K562 (cell line): ENCODE results near the gene APOM. TPM values are rescaled to one million over a fixed set of nuclear protein-coding genes. Genes with fewer than 3 reads are reported as not detected.

ENCODE experiments used
- ELF1 ChIP-seq: fragments of 200-800 bp; sonication (Bioruptor generic); IDR thresholded peaks from 2 replicates; pipeline ENCODE4 v1.6.1; 2016; ENCODE audit warnings: missing genetic modification characterization, missing compliant biosample characterization
- ERF ChIP-seq: fragments of 450-650 bp; formaldehyde crosslinking; IDR thresholded peaks from 2 replicates; pipeline ENCODE4 v1.4.0; 2020; ENCODE audit warnings: mild to moderate bottlenecking, mixed read lengths
- FOXM1 ChIP-seq, 2 experiments: fragments of 450-650 bp in 1 of 2; sonication (generic) in 1 of 2; formaldehyde crosslinking in 1 of 2; IDR thresholded peaks; 2 replicates each; pipeline versions ENCODE4 v1.6.1 to v1.9.0; 2017 to 2022; ENCODE audit warnings: low read depth in 2 of 2, mild to moderate bottlenecking in 2 of 2, missing genetic modification reagents in 1 of 2, moderate library complexity in 1 of 2
- GTF2E2 ChIP-seq: fragments of 200-800 bp; sonication (Bioruptor generic); IDR thresholded peaks from 2 replicates; pipeline ENCODE4 v1.6.1; 2016; ENCODE audit warnings: missing genetic modification characterization, missing compliant biosample characterization
- HNRNPL ChIP-seq: fragments of 200-400 bp; formaldehyde crosslinking; IDR thresholded peaks from 2 replicates; pipeline ENCODE4 v1.6.1; 2017; ENCODE audit warnings: low read depth, mild to moderate bottlenecking, low read length
- JUNB ChIP-seq: fragments of 450-650 bp; formaldehyde crosslinking; conservative IDR thresholded peaks from 2 replicates; pipeline ENCODE4 v1.4.0; 2020; ENCODE audit warnings: mild to moderate bottlenecking
- JUND ChIP-seq, 2 experiments: IDR thresholded peaks; 2 replicates in 1 of 2; 3 replicates in 1 of 2; pipeline ENCODE4 v1.6.1; 2011; ENCODE audit warnings: borderline replicate concordance in 2 of 2, low read depth in 2 of 2, low read length in 2 of 2, improper control_type of control experiment in 1 of 2, missing biosample characterization in 1 of 2, missing genetic modification characterization in 1 of 2, missing genetic modification reagents in 1 of 2
- KDM4B ChIP-seq, 2 experiments: fragments of 450-650 bp in 1 of 2; sonication (generic) in 1 of 2; IDR thresholded peaks; 2 replicates each; pipeline ENCODE4 v1.6.1; 2016 to 2017; ENCODE audit warnings: borderline replicate concordance in 2 of 2, antibody characterized with exemption in 1 of 2, low read depth in 1 of 2, mild to moderate bottlenecking in 1 of 2
- POLR3G ChIP-seq: IDR thresholded peaks from 2 replicates; pipeline ENCODE4 v1.6.1; 2011; ENCODE audit not compliant: insufficient read length, insufficient replicate concordance; ENCODE audit errors: extremely low read depth
- RNF2 ChIP-seq: sonication (generic); IDR thresholded peaks from 2 replicates; pipeline ENCODE4 v1.6.1; 2016
- XRCC4 ChIP-seq: IDR thresholded peaks from one replicate; pipeline ENCODE4 v1.6.1; 2011; ENCODE audit not compliant: insufficient read depth, insufficient read length; ENCODE audit errors: extremely low read depth
- polyA plus RNA-seq, 8 experiments: library from polyadenylated mRNA; depleted of rRNA in 4 of 8; stranded (reverse) in 5 of 8; unstranded in 3 of 8; fragments of >200 nt; fragmentation: Nextera tagmentation in 2 of 8; fragmentation: Illumina TruSeq in 1 of 8; extraction: Ambion mirVana in 2 of 8; extraction: Trizol in 1 of 8; gene quantifications; 2 replicates each; pipeline versions ENCODE4 v1.2.1 to v1.2.3, GENCODE V29; 2011 to 2014; ENCODE audit warnings: inconsistent platforms in 1 of 8, missing spikeins in 1 of 8
- total RNA-seq, 7 experiments: library from RNA; depleted of rRNA in 6 of 7; stranded (reverse); fragments of >200 nt in 6 of 7; fragmentation: Illumina TruSeq in 2 of 7; extraction: Trizol in 2 of 7; gene quantifications; 2 replicates each; pipeline versions ENCODE4 v1.2.1 to v1.2.3, GENCODE V29; 2011 to 2021; ENCODE audit warnings: low replicate concordance in 1 of 7
- TF ChIP-seq, protein P1 (sequence below): sonication (generic); formaldehyde crosslinking; IDR thresholded peaks from 2 replicates; pipeline ENCODE4 v1.8.0; 2022; ENCODE audit warnings: mild to moderate bottlenecking, missing genetic modification reagents
- TF ChIP-seq, protein P2 (sequence below): fragments of 250-450 bp; sonication (Bioruptor Pico); IDR thresholded peaks from 2 replicates; pipeline ENCODE4 v1.9.0; 2021; ENCODE audit warnings: mild to moderate bottlenecking, inconsistent platforms
- TF ChIP-seq, protein P3 (sequence below): sonication (generic); formaldehyde crosslinking; IDR thresholded peaks from 2 replicates; pipeline ENCODE4 v1.8.0; 2022; ENCODE audit warnings: mild to moderate bottlenecking, missing genetic modification reagents

The APOM gene
- total and polyA plus RNA-seq, 9 of the 15 experiments (the other 6 are each of a cell fraction or from before 2014, with no cell fraction given), result 5.7 to 24.3 (median 10.4) TPM

DNA sequence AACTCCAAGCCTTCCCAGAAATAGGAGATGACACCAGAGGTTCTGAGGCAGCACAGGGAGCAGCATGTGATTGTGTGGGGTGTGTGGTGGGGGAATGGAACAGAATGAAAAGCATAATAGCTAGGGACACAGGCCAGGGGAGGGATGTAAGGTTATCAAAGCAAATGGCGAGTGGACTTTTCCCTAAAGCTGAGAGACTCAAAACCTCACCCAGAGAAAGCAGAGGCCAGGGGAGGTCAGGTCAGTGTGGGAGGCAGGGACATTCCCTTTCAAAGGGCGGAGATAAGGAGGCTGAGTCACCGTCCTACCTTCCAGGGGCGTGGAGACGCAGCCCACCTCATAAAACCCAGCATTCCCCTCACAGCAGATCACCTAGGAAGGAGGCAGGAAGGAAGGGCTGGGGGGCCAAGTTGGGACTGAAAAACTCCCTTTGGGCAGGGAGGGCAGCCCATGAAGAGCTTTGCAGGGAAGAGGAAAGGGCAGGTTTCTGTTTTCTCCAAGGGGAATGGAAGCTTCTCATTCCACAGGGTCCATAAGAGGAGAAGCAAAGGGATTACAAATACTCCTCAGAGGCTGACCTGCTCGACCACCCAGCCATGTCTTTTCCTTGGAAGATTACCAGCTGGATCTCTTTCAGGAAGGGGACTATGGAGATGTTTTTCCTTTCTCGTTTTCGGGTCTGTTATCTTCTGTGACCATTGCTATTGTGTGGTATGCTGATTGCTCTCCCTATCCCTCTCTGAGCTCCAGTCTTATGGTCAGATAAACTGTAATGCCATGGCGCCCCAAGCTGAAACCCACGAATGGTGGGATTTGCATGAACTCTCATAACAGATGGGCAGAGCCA, 34.8 kb downstream of the APOM start (continued):
- peak; percentile 100 for TF ChIP-seq JUND (IDR thresholded peaks at IDR 0.05; ENCODE audit: borderline replicate concordance, low read depth, low read length)
- TF ChIP-seq JUND (tag; IDR thresholded peaks at IDR 0.05; ENCODE audit: borderline replicate concordance, low read depth, low read length), result peak; percentile 99; the same call in 2 of the 3 replicates
- TF ChIP-seq KDM4B (IDR thresholded peaks at IDR 0.05; ENCODE audit: borderline replicate concordance in 2 of 2, low read depth in 1 of 2), result peak in 1 of 2 experiments; percentile 54; a peak in 1 of 4 replicates
- peak; percentile 35; the same call in 1 of the 2 replicates for TF ChIP-seq HNRNPL
- no peak for TF ChIP-seq ERF (CRISPR knock-in tag)
- peak; percentile 89 for TF ChIP-seq JUNB (CRISPR knock-in tag)
- TF ChIP-seq, protein P1, sequence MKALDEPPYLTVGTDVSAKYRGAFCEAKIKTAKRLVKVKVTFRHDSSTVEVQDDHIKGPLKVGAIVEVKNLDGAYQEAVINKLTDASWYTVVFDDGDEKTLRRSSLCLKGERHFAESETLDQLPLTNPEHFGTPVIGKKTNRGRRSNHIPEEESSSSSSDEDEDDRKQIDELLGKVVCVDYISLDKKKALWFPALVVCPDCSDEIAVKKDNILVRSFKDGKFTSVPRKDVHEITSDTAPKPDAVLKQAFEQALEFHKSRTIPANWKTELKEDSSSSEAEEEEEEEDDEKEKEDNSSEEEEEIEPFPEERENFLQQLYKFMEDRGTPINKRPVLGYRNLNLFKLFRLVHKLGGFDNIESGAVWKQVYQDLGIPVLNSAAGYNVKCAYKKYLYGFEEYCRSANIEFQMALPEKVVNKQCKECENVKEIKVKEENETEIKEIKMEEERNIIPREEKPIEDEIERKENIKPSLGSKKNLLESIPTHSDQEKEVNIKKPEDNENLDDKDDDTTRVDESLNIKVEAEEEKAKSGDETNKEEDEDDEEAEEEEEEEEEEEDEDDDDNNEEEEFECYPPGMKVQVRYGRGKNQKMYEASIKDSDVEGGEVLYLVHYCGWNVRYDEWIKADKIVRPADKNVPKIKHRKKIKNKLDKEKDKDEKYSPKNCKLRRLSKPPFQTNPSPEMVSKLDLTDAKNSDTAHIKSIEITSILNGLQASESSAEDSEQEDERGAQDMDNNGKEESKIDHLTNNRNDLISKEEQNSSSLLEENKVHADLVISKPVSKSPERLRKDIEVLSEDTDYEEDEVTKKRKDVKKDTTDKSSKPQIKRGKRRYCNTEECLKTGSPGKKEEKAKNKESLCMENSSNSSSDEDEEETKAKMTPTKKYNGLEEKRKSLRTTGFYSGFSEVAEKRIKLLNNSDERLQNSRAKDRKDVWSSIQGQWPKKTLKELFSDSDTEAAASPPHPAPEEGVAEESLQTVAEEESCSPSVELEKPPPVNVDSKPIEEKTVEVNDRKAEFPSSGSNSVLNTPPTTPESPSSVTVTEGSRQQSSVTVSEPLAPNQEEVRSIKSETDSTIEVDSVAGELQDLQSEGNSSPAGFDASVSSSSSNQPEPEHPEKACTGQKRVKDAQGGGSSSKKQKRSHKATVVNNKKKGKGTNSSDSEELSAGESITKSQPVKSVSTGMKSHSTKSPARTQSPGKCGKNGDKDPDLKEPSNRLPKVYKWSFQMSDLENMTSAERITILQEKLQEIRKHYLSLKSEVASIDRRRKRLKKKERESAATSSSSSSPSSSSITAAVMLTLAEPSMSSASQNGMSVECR (CRISPR knock-in tag), result no peak
- peak; percentile 65 for TF ChIP-seq FOXM1 (IDR thresholded peaks at IDR 0.05; ENCODE audit: low read depth)
- no peak for TF ChIP-seq FOXM1 (CRISPR knock-in tag; IDR thresholded peaks at IDR 0.05; ENCODE audit: low read depth)
- no peak for TF ChIP-seq ELF1 (tag)
- no peak for TF ChIP-seq XRCC4
- peak; percentile 10 for TF ChIP-seq RNF2
- TF ChIP-seq, protein P2, sequence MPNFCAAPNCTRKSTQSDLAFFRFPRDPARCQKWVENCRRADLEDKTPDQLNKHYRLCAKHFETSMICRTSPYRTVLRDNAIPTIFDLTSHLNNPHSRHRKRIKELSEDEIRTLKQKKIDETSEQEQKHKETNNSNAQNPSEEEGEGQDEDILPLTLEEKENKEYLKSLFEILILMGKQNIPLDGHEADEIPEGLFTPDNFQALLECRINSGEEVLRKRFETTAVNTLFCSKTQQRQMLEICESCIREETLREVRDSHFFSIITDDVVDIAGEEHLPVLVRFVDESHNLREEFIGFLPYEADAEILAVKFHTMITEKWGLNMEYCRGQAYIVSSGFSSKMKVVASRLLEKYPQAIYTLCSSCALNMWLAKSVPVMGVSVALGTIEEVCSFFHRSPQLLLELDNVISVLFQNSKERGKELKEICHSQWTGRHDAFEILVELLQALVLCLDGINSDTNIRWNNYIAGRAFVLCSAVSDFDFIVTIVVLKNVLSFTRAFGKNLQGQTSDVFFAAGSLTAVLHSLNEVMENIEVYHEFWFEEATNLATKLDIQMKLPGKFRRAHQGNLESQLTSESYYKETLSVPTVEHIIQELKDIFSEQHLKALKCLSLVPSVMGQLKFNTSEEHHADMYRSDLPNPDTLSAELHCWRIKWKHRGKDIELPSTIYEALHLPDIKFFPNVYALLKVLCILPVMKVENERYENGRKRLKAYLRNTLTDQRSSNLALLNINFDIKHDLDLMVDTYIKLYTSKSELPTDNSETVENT, result peak; percentile 68
- TF ChIP-seq POLR3G, result no peak
- TF ChIP-seq GTF2E2 (tag), result peak; percentile 75; the same call in 1 of the 2 replicates
- TF ChIP-seq, protein P3, sequence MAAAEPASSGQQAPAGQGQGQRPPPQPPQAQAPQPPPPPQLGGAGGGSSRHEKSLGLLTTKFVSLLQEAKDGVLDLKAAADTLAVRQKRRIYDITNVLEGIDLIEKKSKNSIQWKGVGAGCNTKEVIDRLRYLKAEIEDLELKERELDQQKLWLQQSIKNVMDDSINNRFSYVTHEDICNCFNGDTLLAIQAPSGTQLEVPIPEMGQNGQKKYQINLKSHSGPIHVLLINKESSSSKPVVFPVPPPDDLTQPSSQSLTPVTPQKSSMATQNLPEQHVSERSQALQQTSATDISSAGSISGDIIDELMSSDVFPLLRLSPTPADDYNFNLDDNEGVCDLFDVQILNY (CRISPR knock-in tag), result no peak; the same call in 1 of the 2 replicates
